ENCODE measurements around the gene SCUBE1. TPM values are rescaled to one million over a fixed set of nuclear protein-coding genes. Genes with fewer than 3 reads are reported as not detected.

Gene SCUBE1
- total and polyA plus RNA-seq, 7 experiments from 2014 or later = 0.11 to 0.27 (median 0.19) TPM; not detected in 4

- H3K36me3 ChIP-seq (ENCODE audit: control insufficient read depth in 2 of 3, insufficient read depth in 3 of 3, low read length in 3 of 3) = no peaks in the 10 kb centered on the region
- peaks cover 8 to 31% (median 18%) of the 10 kb centered on the region in 5 donors for H3K27me3 Mint-ChIP-seq
- H3K4me3 Mint-ChIP-seq = no peak overlapping the region
- peaks cover 0 to 3% of the 10 kb centered on the region in 2 donors for H3K27me3 ChIP-seq (ENCODE audit: control insufficient read depth in 2 of 2, insufficient read depth in 2 of 2, low read length in 2 of 2)
- no peaks in the 10 kb centered on the region for H3K36me3 Mint-ChIP-seq
- no peak overlapping the region for H3K4me3 ChIP-seq (ENCODE audit: low read length)
- H3K9me3 Mint-ChIP-seq = peaks cover 0 to 3% (median 0%) of the 10 kb centered on the region in 11 donors
- peak; percentile 73 for ATAC-seq
- H3K9me3 ChIP-seq (ENCODE audit: control insufficient read depth in 2 of 3, low read length in 3 of 3) = no peaks in the 10 kb centered on the region
- ChIA-PET CTCF (interaction anchor here (0.7 kb wide), 1 partner anchor 1134 kb away, joined by 3 read pairs; no protein-coding TSS in a partner anchor), POLR2A (no interaction called here)
- no peaks in the 10 kb centered on the region for H3K4me1 ChIP-seq (ENCODE audit: control insufficient read depth in 2 of 2, insufficient read depth in 2 of 2, low read length in 2 of 2)
- peaks cover 0 to 6% (median 3%) of the 10 kb centered on the region in 7 donors for H3K4me1 Mint-ChIP-seq
- intact Hi-C loops (cut with micrococcal nuclease) = loop anchor here (2.0 to 5.0 kb wide), 4 partner anchors 94 to 1239 kb away; no protein-coding TSS in a partner anchor
- H3K27ac Mint-ChIP-seq = no peak overlapping the region
- peak; percentile 12 to 78 (median 60) for DNase-seq
- H3K27ac ChIP-seq (ENCODE audit: low read depth, low read length) = no peak overlapping the region
Observed at GRCh38 chr22:43388420-43388851, 45.3 kb upstream of the SCUBE1 start.

- Mint-ChIP-seq H3K36me3 (no peaks in the 10 kb centered on the region), H3K27me3 (peaks cover 8 to 33% (median 18%) of the 10 kb centered on the region in 5 donors), H3K27ac (no peak overlapping the region), H3K9me3 (peaks cover 0 to 3% (median 0%) of the 10 kb centered on the region in 11 donors), H3K4me1 (peaks cover 0 to 6% (median 3%) of the 10 kb centered on the region in 7 donors), H3K4me3 (no peak overlapping the region)
- H3K36me3 ChIP-seq (ENCODE audit: control insufficient read depth in 2 of 3, insufficient read depth in 3 of 3, low read length in 3 of 3) = no peaks in the 10 kb centered on the region
- no peak overlapping the region for H3K4me3 ChIP-seq (ENCODE audit: low read length)
- no peak overlapping the region for H3K27ac ChIP-seq (ENCODE audit: low read depth, low read length)
- ATAC-seq (no peak), DNase-seq (no peak)
- intact Hi-C loops (cut with micrococcal nuclease) = loop anchor here (2.0 to 5.0 kb wide), 4 partner anchors 94 to 1239 kb away; no protein-coding TSS in a partner anchor
- H3K9me3 ChIP-seq (ENCODE audit: control insufficient read depth in 2 of 3, low read length in 3 of 3) = no peaks in the 10 kb centered on the region
- H3K4me1 ChIP-seq (ENCODE audit: control insufficient read depth in 2 of 2, insufficient read depth in 2 of 2, low read length in 2 of 2) = no peaks in the 10 kb centered on the region
- peaks cover 0 to 3% of the 10 kb centered on the region in 2 donors for H3K27me3 ChIP-seq (ENCODE audit: control insufficient read depth in 2 of 2, insufficient read depth in 2 of 2, low read length in 2 of 2)
- ChIA-PET CTCF (no interaction called here), POLR2A (no interaction called here)
Observed at GRCh38 chr22:43387815-43388214, 44.6 kb upstream of the SCUBE1 start.

GRCh38 chr22:43385770-43386641, 42.8 kb upstream of the SCUBE1 start:
- H3K27ac ChIP-seq (ENCODE audit: low read depth, low read length) = no peak overlapping the region
- intact Hi-C loops (cut with micrococcal nuclease) = loop anchor here (1.0 to 5.0 kb wide), 7 partner anchors 39 to 1241 kb away; no protein-coding TSS in a partner anchor
- CTCF ChIA-PET = interaction anchor here (1.0 to 1.4 kb wide), 4 partner anchors 11 to 156 kb away, joined by 3 to 5 read pairs (median 3); no protein-coding TSS in a partner anchor
- no peaks in the 10 kb centered on the region for H3K36me3 ChIP-seq (ENCODE audit: control insufficient read depth in 2 of 3, insufficient read depth in 3 of 3, low read length in 3 of 3)
- no peaks in the 10 kb centered on the region for H3K4me1 ChIP-seq (ENCODE audit: control insufficient read depth in 2 of 2, insufficient read depth in 2 of 2, low read length in 2 of 2)
- Mint-ChIP-seq H3K36me3 (no peaks in the 10 kb centered on the region), H3K4me1 (peaks cover 0 to 8% (median 3%) of the 10 kb centered on the region in 7 donors), H3K27ac (no peak overlapping the region), H3K9me3 (peaks cover 0 to 3% (median 0%) of the 10 kb centered on the region in 11 donors), H3K4me3 (peak overlapping the region in 4 of 10 donors; percentile 18 to 51 (median 32)), H3K27me3 (peaks cover 8 to 47% (median 18%) of the 10 kb centered on the region in 5 donors)
- no peaks in the 10 kb centered on the region for H3K9me3 ChIP-seq (ENCODE audit: control insufficient read depth in 2 of 3, low read length in 3 of 3)
- POLR2A ChIA-PET = no interaction called here
- ATAC-seq (peak; percentile 92), DNase-seq (peak; percentile 34 to 74 (median 63))
- no peak overlapping the region for H3K4me3 ChIP-seq (ENCODE audit: low read length)
- peaks cover 0 to 3% of the 10 kb centered on the region in 2 donors for H3K27me3 ChIP-seq (ENCODE audit: control insufficient read depth in 2 of 2, insufficient read depth in 2 of 2, low read length in 2 of 2)

GRCh38 chr22:43384863-43385262, 41.7 kb upstream of the SCUBE1 start:
- no peak overlapping the region for H3K4me3 Mint-ChIP-seq
- peaks cover 8 to 55% (median 23%) of the 10 kb centered on the region in 5 donors for H3K27me3 Mint-ChIP-seq
- intact Hi-C loops (cut with micrococcal nuclease) = loop anchor here (1.0 to 5.0 kb wide), 7 partner anchors 38 to 1242 kb away; no protein-coding TSS in a partner anchor
- Histone ChIP-seq H3K9me3 (ENCODE audit: control insufficient read depth in 2 of 3, low read length in 3 of 3) (no peaks in the 10 kb centered on the region), H3K27me3 (ENCODE audit: control insufficient read depth in 2 of 2, insufficient read depth in 2 of 2, low read length in 2 of 2) (peaks cover 0 to 3% of the 10 kb centered on the region in 2 donors), H3K4me3 (ENCODE audit: low read length) (no peak overlapping the region), H3K27ac (ENCODE audit: low read depth, low read length) (no peak overlapping the region), H3K4me1 (ENCODE audit: control insufficient read depth in 2 of 2, insufficient read depth in 2 of 2, low read length in 2 of 2) (no peaks in the 10 kb centered on the region), H3K36me3 (ENCODE audit: control insufficient read depth in 2 of 3, insufficient read depth in 3 of 3, low read length in 3 of 3) (no peaks in the 10 kb centered on the region)
- H3K36me3 Mint-ChIP-seq = no peaks in the 10 kb centered on the region
- POLR2A ChIA-PET = no interaction called here
- H3K9me3 Mint-ChIP-seq = peaks cover 0 to 3% (median 0%) of the 10 kb centered on the region in 11 donors
- no peak for ATAC-seq
- CTCF ChIA-PET = interaction anchor here (0.6 to 1.3 kb wide), 3 partner anchors 12 to 1320 kb away, joined by 4 to 6 read pairs (median 5); no protein-coding TSS in a partner anchor
- no peak overlapping the region for H3K27ac Mint-ChIP-seq
- DNase-seq = no peak
- H3K4me1 Mint-ChIP-seq = peaks cover 0 to 8% (median 3%) of the 10 kb centered on the region in 7 donors

- peaks cover 0 to under 1% (median 0%) of the 10 kb centered on the region in 5 donors for H3K36me3 Mint-ChIP-seq
- no peak for DNase-seq
- no peak overlapping the region for H3K4me3 Mint-ChIP-seq
- H3K9me3 Mint-ChIP-seq = peaks cover 0 to 2% (median 0%) of the 10 kb centered on the region in 11 donors
- Histone ChIP-seq H3K9me3 (ENCODE audit: control insufficient read depth in 2 of 3, low read length in 3 of 3) (no peaks in the 10 kb centered on the region), H3K4me3 (ENCODE audit: low read length) (no peak overlapping the region), H3K4me1 (ENCODE audit: control insufficient read depth in 2 of 2, insufficient read depth in 2 of 2, low read length in 2 of 2) (peaks cover 0 to 19% of the 10 kb centered on the region in 2 donors), H3K27me3 (ENCODE audit: control insufficient read depth in 2 of 2, insufficient read depth in 2 of 2, low read length in 2 of 2) (no peaks in the 10 kb centered on the region), H3K36me3 (ENCODE audit: control insufficient read depth in 2 of 3, insufficient read depth in 3 of 3, low read length in 3 of 3) (no peaks in the 10 kb centered on the region), H3K27ac (ENCODE audit: low read depth, low read length) (no peak overlapping the region)
- CTCF ChIA-PET = no interaction called here
- ATAC-seq = no peak
- peaks cover 8 to 71% (median 44%) of the 10 kb centered on the region in 5 donors for H3K27me3 Mint-ChIP-seq
- POLR2A ChIA-PET = no interaction called here
- H3K27ac Mint-ChIP-seq = no peak overlapping the region
- intact Hi-C loops (cut with micrococcal nuclease) = no loop called here
- H3K4me1 Mint-ChIP-seq = peaks cover 0 to 21% (median 6%) of the 10 kb centered on the region in 7 donors
Observed at GRCh38 chr22:43381693-43382092, 38.5 kb upstream of the SCUBE1 start.

GRCh38 chr22:43377896-43378704, 34.9 kb upstream of the SCUBE1 start:
- peaks cover 0 to 5% (median 0%) of the 10 kb centered on the region in 3 experiments for H3K9me3 ChIP-seq (ENCODE audit: control insufficient read depth in 2 of 3, low read length in 3 of 3)
- Mint-ChIP-seq H3K4me3 (no peak overlapping the region), H3K27me3 (peaks cover 34 to 71% (median 49%) of the 10 kb centered on the region in 5 donors), H3K27ac (peak overlapping the region in 1 of 9 donors; percentile 31), H3K36me3 (peaks cover 0 to 7% (median 0%) of the 10 kb centered on the region in 5 donors), H3K9me3 (peaks cover 0 to 15% (median 10%) of the 10 kb centered on the region in 11 donors), H3K4me1 (peaks cover 0 to 18% (median 0%) of the 10 kb centered on the region in 7 donors)
- H3K4me1 ChIP-seq (ENCODE audit: control insufficient read depth in 2 of 2, insufficient read depth in 2 of 2, low read length in 2 of 2) = peaks cover 0 to 24% of the 10 kb centered on the region in 2 donors
- no peaks in the 10 kb centered on the region for H3K36me3 ChIP-seq (ENCODE audit: control insufficient read depth in 2 of 3, insufficient read depth in 3 of 3, low read length in 3 of 3)
- no peak overlapping the region for H3K4me3 ChIP-seq (ENCODE audit: low read length)
- intact Hi-C loops (cut with micrococcal nuclease) = no loop called here
- H3K27me3 ChIP-seq (ENCODE audit: control insufficient read depth in 2 of 2, insufficient read depth in 2 of 2, low read length in 2 of 2) = no peaks in the 10 kb centered on the region
- no peak overlapping the region for H3K27ac ChIP-seq (ENCODE audit: low read depth, low read length)
- POLR2A ChIA-PET = no interaction called here
- ATAC-seq (no peak), DNase-seq (no peak)
- CTCF ChIA-PET = no interaction called here

All from naive thymus-derived CD4-positive, alpha-beta T cell (primary cell).